Pancreas (tissue), 10 donors: ENCODE measurements around the gene RGS10. TPM values are rescaled to one million over a fixed set of nuclear protein-coding genes. Genes with fewer than 3 reads are reported as not detected.

Experiments
- ATAC-seq, 4 donors: fragments of 200-7000 bp; cut with Tn5 transposase; one replicate each; pipeline versions ENCODE4 v1.8.0 to v1.9.1; 2020; ENCODE audit warnings: mild to moderate bottlenecking in 4 of 4, moderate library complexity in 4 of 4
- DNase-seq, 6 donors: peaks; one replicate each; pipeline ENCODE4 v3.0.0-alpha.2; 2020
- FAIRE-seq: peaks from 2 replicates; lab custom pipeline; 2012; peaks lifted over from hg19 to GRCh38; lab: Jason Lieb, UNC
- H3K27ac ChIP-seq, 4 donors: fragments of 200-600 bp; sonication (generic); 1 replicate in 3 of 4; 2 replicates in 1 of 4; pipeline versions ENCODE4 v1.5.0 to v1.8.0; 2020
- H3K27me3 ChIP-seq, 4 donors: fragments of 200-600 bp; one replicate each; pipeline ENCODE4 v1.8.0; 2021
- H3K36me3 ChIP-seq, 3 donors: fragments of 200-600 bp; sonication (generic) in 1 of 3; one replicate each; pipeline versions ENCODE4 v1.5.0 to v1.8.0; 2020 to 2021
- H3K4me1 ChIP-seq, 3 donors: fragments of 200-600 bp; one replicate each; pipeline ENCODE4 v1.8.0; 2021
- H3K4me3 ChIP-seq, 4 donors: fragments of 200-600 bp; sonication (generic) in 2 of 4; one replicate each; pipeline versions ENCODE4 v1.5.0 to v1.8.0; 2020 to 2021
- H3K9me3 ChIP-seq, 4 donors: fragments of 200-600 bp; one replicate each; pipeline ENCODE4 v1.8.0; 2021
- WGBS, 2 donors: extraction: QIAGEN DNeasy Blood & Tissue Kit; methylation state at CpG; one replicate each; pipeline ENCODE4 v1.1.7; 2013; 5-methylcytosine and 5-hydroxymethylcytosine counted together
- intact Hi-C, 3 donors: fragments of 100-400 bp; cut with DNase I; formaldehyde crosslinking; loops; one replicate each; pipeline versions ENCODE4 v1.11.1 to v1.14.2; 2022
- polyA plus RNA-seq, 2 donors: library from polyadenylated mRNA; stranded (reverse); fragments of 200-250 nt; gene quantifications; one replicate each; pipeline ENCODE4 v1.2.3, GENCODE V29; 2013
- total RNA-seq, 6 donors: library from RNA; stranded (reverse); fragmentation: NEBNext Ultra II Directional in 4 of 6; extraction: Animal tissue kit (Norgen Biotek cat#: 25700) in 4 of 6; gene quantifications; one replicate each; pipeline versions ENCODE4 v1.2.1 to v1.2.4, GENCODE V29; 2021 to 2023
- TF ChIP-seq, protein P1 (sequence below), 4 donors: fragments of 200-600 bp; sonication (generic) in 3 of 4; IDR thresholded peaks; one replicate each; pipeline versions ENCODE4 v1.5.0 to v1.8.0; 2021; ENCODE audit warnings: antibody characterized with exemption in 4 of 4
- donor health status: healthy with polysubstance abuse.
- donor health status: DM: no; HTN: no; CAD: no; lungs with moderate emphysema.
- donor health status: DM: no; HTN: no; CAD: no.
- donor health status: control.
- donor health status: control.
- donor health status: Bipolar disorder and iron deficiency.
- donor health status: DM: yes; HTN: yes; CAD: no.
- donor health status: DM: no; HTN: no; CAD: no.
- donor health status: DM: no; HTN: no; CAD: no.
- donor health status: DM: yes; HTN: yes; CAD: no.

The RGS10 gene
- total and polyA plus RNA-seq, 8 donors, result 0.42 to 15.9 (median 4.4) TPM

DNA sequence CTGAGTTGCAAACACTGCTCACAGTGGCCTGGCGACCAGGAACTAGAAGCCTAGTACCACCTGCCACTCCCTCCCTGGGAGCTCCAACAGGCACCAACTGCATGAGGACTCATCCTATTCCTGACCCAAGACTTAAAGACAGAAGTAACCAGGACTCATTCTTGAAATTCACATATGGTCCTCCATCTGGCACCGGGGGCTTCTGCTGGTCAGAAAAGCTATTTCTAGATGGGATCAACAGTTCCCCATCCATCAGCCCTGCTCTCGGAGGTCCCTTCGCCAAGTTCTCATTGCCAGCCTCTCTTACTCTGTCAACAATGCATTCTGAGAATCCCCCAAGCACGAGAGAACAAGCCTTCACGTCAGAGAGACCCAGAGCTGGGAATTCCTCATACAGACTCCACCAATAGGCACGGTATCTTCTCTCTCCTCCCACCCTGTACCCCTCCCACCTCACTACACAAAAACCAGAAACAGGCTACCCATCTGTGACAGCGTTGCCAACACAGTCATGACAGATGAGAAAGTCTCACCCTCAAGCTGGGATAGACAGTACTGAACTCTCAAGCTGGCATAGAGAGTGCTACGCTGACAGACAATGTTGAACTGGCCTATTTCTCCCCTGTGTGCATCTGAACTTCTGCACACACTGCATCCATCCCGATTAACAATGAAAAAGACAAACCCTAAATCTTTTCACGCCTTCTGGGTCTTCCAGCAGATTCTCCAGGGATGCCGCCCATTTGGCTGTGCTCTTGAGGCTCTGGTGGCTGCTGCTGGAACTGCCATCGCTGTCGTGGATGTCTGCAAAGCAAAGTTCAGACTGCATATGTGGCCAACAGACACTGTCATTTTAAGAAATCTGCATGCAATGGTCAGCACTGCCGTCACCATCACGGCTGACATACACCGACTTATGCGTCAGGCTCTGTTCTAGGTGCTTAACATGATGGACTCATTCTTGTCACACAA is 15.6 kb downstream of the RGS10 start:
- ATAC-seq, result no peak
- Histone ChIP-seq H3K4me3 (no peak overlapping the region), H3K27me3 (no peaks in the 10 kb centered on the region), H3K9me3 (no peaks in the 10 kb centered on the region), H3K27ac (no peak overlapping the region), H3K36me3 (no peaks in the 10 kb centered on the region), H3K4me1 (no peaks in the 10 kb centered on the region)
- TF ChIP-seq, protein P1, sequence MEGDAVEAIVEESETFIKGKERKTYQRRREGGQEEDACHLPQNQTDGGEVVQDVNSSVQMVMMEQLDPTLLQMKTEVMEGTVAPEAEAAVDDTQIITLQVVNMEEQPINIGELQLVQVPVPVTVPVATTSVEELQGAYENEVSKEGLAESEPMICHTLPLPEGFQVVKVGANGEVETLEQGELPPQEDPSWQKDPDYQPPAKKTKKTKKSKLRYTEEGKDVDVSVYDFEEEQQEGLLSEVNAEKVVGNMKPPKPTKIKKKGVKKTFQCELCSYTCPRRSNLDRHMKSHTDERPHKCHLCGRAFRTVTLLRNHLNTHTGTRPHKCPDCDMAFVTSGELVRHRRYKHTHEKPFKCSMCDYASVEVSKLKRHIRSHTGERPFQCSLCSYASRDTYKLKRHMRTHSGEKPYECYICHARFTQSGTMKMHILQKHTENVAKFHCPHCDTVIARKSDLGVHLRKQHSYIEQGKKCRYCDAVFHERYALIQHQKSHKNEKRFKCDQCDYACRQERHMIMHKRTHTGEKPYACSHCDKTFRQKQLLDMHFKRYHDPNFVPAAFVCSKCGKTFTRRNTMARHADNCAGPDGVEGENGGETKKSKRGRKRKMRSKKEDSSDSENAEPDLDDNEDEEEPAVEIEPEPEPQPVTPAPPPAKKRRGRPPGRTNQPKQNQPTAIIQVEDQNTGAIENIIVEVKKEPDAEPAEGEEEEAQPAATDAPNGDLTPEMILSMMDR (IDR thresholded peaks at IDR 0.05), result no peak
- no peak for FAIRE-seq
- intact Hi-C loops, result no loop called here
- 57 to 58% methylated on average over 18 of the region's 18 CpGs for WGBS, 2 donors
- DNase-seq, result no peak

DNA sequence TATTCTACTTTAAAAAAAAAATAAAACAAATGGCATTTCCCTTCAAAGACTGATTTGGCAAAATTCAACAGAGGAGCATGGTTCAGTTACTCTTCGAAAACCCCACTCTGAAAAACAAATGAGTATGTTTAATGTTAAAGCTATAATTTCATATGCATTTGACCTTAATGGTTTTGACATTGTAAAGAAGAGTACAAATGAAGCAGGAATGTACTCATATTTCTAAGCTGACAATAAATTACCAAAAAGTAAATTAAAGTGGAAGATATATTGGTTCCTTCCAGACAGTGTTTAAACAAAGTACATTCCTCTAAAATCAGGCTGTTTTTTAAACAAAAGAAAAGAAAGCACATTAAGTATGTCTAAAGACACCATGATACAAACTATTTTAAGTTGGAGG is 16.4 kb downstream of the RGS10 start:
- no peaks in the 10 kb centered on the region for H3K36me3 ChIP-seq
- H3K4me3 ChIP-seq, result no peak overlapping the region
- intact Hi-C loops, result no loop called here
- H3K27me3 ChIP-seq, result no peaks in the 10 kb centered on the region
- H3K27ac ChIP-seq, result no peak overlapping the region
- H3K9me3 ChIP-seq, result no peaks in the 10 kb centered on the region
- FAIRE-seq (no peak), DNase-seq (no peak), ATAC-seq (no peak)
- TF ChIP-seq, protein P1 (IDR thresholded peaks at IDR 0.05), result no peak
- 87 to 98% methylated on average over 1 of the region's 1 CpG for WGBS, 2 donors
- no peaks in the 10 kb centered on the region for H3K4me1 ChIP-seq

DNA sequence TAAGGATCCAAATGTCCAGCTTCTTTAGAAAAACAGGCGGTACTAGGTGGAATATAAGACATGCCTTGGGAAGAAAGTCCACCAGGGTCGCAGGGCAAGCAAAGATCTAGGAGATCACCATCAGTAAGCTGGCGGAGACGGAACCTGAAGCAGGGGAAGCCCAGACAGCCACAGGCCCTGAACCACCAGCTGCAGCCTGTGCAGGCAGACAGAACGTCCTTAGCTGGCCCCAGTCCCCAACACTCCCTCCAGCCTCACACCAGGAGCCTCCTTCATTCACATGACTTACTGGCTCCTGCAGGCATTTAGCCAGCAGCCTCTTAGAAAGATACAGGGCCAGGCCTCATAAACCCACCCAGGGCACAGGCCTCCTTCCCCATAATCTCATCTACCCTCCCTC is 17.4 kb downstream of the RGS10 start:
- 83% methylated on average over 5 of the region's 5 CpGs for WGBS, 2 donors

DNA sequence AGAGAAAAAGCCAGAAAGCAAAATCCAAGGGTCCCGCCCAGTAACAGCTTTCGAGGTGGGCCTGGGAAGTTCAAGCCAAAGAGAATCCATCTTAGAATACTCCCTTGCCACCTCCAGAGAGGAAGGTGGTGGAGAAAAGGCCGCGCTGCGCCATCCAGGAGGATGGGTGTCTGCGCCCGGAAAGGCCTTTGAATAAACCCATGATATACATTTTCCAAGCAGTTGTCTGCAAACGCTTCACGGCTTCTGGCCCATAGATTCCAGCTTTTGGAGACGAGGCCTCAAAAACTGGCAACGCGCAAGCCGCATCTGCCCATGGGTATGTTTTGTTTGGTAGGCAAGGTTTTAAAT is 17.8 kb downstream of the RGS10 start:
- 89% methylated on average over 13 of the region's 13 CpGs for WGBS, 2 donors
- Histone ChIP-seq H3K27ac (no peak overlapping the region), H3K27me3 (no peaks in the 10 kb centered on the region), H3K4me1 (no peaks in the 10 kb centered on the region), H3K9me3 (no peaks in the 10 kb centered on the region), H3K36me3 (no peaks in the 10 kb centered on the region), H3K4me3 (no peak overlapping the region)
- intact Hi-C loops, result no loop called here
- no peak for DNase-seq
- ATAC-seq, result no peak
- TF ChIP-seq, protein P1 (IDR thresholded peaks at IDR 0.05), result no peak
- FAIRE-seq, result no peak

More for the DNA sequence above, 17.4 kb downstream of the RGS10 start:
- Histone ChIP-seq H3K4me1 (no peaks in the 10 kb centered on the region), H3K27ac (no peak overlapping the region), H3K27me3 (no peaks in the 10 kb centered on the region), H3K36me3 (no peaks in the 10 kb centered on the region), H3K4me3 (no peak overlapping the region), H3K9me3 (no peaks in the 10 kb centered on the region)
- TF ChIP-seq, protein P1 (IDR thresholded peaks at IDR 0.05), result no peak
- intact Hi-C loops, result no loop called here
- FAIRE-seq (no peak), ATAC-seq (no peak), DNase-seq (no peak)
